ENCODE measurements around the gene ATP5F1B. TPM values are rescaled to one million over a fixed set of nuclear protein-coding genes. Genes with fewer than 3 reads are reported as not detected.

The ATP5F1B gene
- total and polyA plus RNA-seq, 9 of the 15 experiments (the other 6 are each of a cell fraction or from before 2014, with no cell fraction given): 908 to 3,125 (median 1,482) TPM

- TF ChIP-seq MGA (IDR thresholded peaks at IDR 0.05): peak; percentile 96
- TF ChIP-seq MNT (conservative IDR thresholded peaks at IDR 0.05): peak; percentile 88 to 91
- TF ChIP-seq PHTF2 (CRISPR knock-in tag; IDR thresholded peaks at IDR 0.05): no peak
- TF ChIP-seq CBFA2T3 (IDR thresholded peaks at IDR 0.05): no peak
- peak; percentile 84; the same call in 1 of the 2 replicates for TF ChIP-seq FOXP4 (CRISPR knock-in tag; IDR thresholded peaks at IDR 0.05; ENCODE audit: borderline replicate concordance)
- TF ChIP-seq THRB (CRISPR knock-in tag; conservative IDR thresholded peaks at IDR 0.05): no peak; the same call in 1 of the 2 replicates
- peak; percentile 39; the same call in 1 of the 2 replicates for TF ChIP-seq CEBPG (CRISPR knock-in tag; IDR thresholded peaks at IDR 0.05)
- peak in 1 of 2 experiments; percentile 14; a peak in 2 of 4 replicates for TF ChIP-seq CEBPG (tag; conservative IDR thresholded peaks at IDR 0.05 in 1 of 2, IDR thresholded peaks at IDR 0.05 in 1 of 2)
These were observed 42.5 kb upstream of the ATP5F1B start, which contains the start of gene PTGES3 (continued) for GRCh38 chr12:56688129-56688845.
